Keratinocyte (primary cell): ENCODE results near the gene RANBP3L. TPM values are rescaled to one million over a fixed set of nuclear protein-coding genes. Genes with fewer than 3 reads are reported as not detected.

Experiments
- DNase-seq: peaks from one replicate; pipeline ENCODE4 v3.0.0-alpha.2; 2011; ENCODE audit warnings: low read depth, missing footprints, low spot score
- FAIRE-seq: peaks from 2 replicates; lab custom pipeline; 2011; peaks lifted over from hg19 to GRCh38; lab: Jason Lieb, UNC
- H2AFZ ChIP-seq: 2 replicates; pipeline ENCODE4 v1.6.0; 2012; ENCODE audit warnings: low read length, control low read depth, inconsistent platforms; ENCODE audit not compliant: control insufficient read depth
- H3K27ac ChIP-seq: 2 replicates; pipeline ENCODE4 v1.5.1; 2011; ENCODE audit warnings: low read length; ENCODE audit not compliant: control insufficient read depth, insufficient read depth
- H3K27me3 ChIP-seq: 3 replicates; pipeline ENCODE4 v1.6.0; 2011; ENCODE audit warnings: low read length; ENCODE audit not compliant: control insufficient read depth, insufficient read depth; ENCODE audit errors: extremely low read depth
- H3K36me3 ChIP-seq, 2 experiments: 2 replicates in 1 of 2; 3 replicates in 1 of 2; pipeline ENCODE4 v1.5.1; 2011; ENCODE audit warnings: low read length in 2 of 2, mild to moderate bottlenecking in 1 of 2; ENCODE audit not compliant: control insufficient read depth in 2 of 2, insufficient read depth in 2 of 2; ENCODE audit errors: extremely low read depth in 1 of 2
- H3K4me1 ChIP-seq: 3 replicates; pipeline ENCODE4 v1.5.1; 2011; ENCODE audit warnings: low read length; ENCODE audit not compliant: control insufficient read depth, insufficient read depth; ENCODE audit errors: extremely low read depth
- H3K4me2 ChIP-seq: 3 replicates; pipeline ENCODE4 v1.6.0; 2011; ENCODE audit warnings: low read depth, low read length; ENCODE audit not compliant: control insufficient read depth, insufficient read depth; ENCODE audit errors: extremely low read depth
- H3K4me3 ChIP-seq, 3 experiments: fragments of 200-600 bp in 1 of 3; sonication (generic) in 1 of 3; 2 replicates in 2 of 3; 3 replicates in 1 of 3; pipeline ENCODE4 v1.5.1; 2011 to 2016; ENCODE audit warnings: low read length in 3 of 3, mild to moderate bottlenecking in 3 of 3, control low read depth in 2 of 3, inconsistent platforms in 1 of 3, low read depth in 1 of 3, mixed read lengths in 1 of 3, mixed run types in 1 of 3, moderate library complexity in 1 of 3; ENCODE audit not compliant: control insufficient read depth in 2 of 3, insufficient read depth in 2 of 3; ENCODE audit errors: extremely low read depth in 1 of 3
- H3K79me2 ChIP-seq: 2 replicates; pipeline ENCODE4 v1.6.0; 2012; ENCODE audit warnings: low read length; ENCODE audit not compliant: control insufficient read depth, insufficient read depth
- H3K9ac ChIP-seq: 3 replicates; pipeline ENCODE4 v1.6.0; 2011; ENCODE audit warnings: low read length; ENCODE audit not compliant: control insufficient read depth, insufficient read depth; ENCODE audit errors: extremely low read depth
- H3K9me1 ChIP-seq: 3 replicates; pipeline ENCODE4 v1.6.0; 2011; ENCODE audit warnings: low read length; ENCODE audit not compliant: control insufficient read depth, insufficient read depth; ENCODE audit errors: extremely low read depth
- H3K9me3 ChIP-seq: 2 replicates; pipeline ENCODE4 v1.5.1; 2012; ENCODE audit warnings: low read depth, low read length; ENCODE audit not compliant: control insufficient read depth
- H4K20me1 ChIP-seq: 3 replicates; pipeline ENCODE4 v1.6.0; 2011; ENCODE audit warnings: low read length; ENCODE audit not compliant: control insufficient read depth, insufficient read depth; ENCODE audit errors: extremely low read depth
- CTCF ChIP-seq, 3 experiments: IDR thresholded peaks in 1 of 3; conservative IDR thresholded peaks in 1 of 3; optimal IDR thresholded peaks in 1 of 3; 2 replicates in 2 of 3; 3 replicates in 1 of 3; pipeline versions ENCODE3 to v1.5.1; 2011; ENCODE audit warnings: low read length in 3 of 3, mild to moderate bottlenecking in 3 of 3, moderate library complexity in 2 of 3, control low read depth in 1 of 3, inconsistent platforms in 1 of 3; ENCODE audit not compliant: insufficient read depth in 2 of 3; ENCODE audit errors: extremely low read depth in 1 of 3
- EZH2 ChIP-seq: IDR thresholded peaks from one replicate; pipeline ENCODE4 v1.6.1; 2012; ENCODE audit warnings: inconsistent platforms, mild to moderate bottlenecking, low read length, moderate library complexity
- dilution Hi-C: fragments of 300-500 bp; cut with MboI; formaldehyde crosslinking; loops from one replicate; pipeline ENCODE4 v1.7.0; 2020; ENCODE audit warnings: low sequenced_read_pairs; ENCODE audit not compliant: extremely low pct_ligation_motif_present
- polyA plus RNA-seq, 5 experiments: library from polyadenylated mRNA; depleted of rRNA in 3 of 5; stranded (reverse) in 3 of 5; stranded (forward) in 1 of 5; unstranded in 1 of 5; fragments of >200 nt; gene quantifications; 1 replicate in 1 of 5; 2 replicates in 3 of 5; 3 replicates in 1 of 5; pipeline versions ENCODE4 v1.2.1 to v1.2.3, GENCODE V29; 2011 to 2012; ENCODE audit warnings: missing spikeins in 2 of 5, low read depth in 1 of 5, low replicate concordance in 1 of 5

The RANBP3L gene
- polyA plus RNA-seq, 1 donor (not counting 4 experiments of a cell fraction or from before 2014, with no cell fraction given) = not detected

DNA sequence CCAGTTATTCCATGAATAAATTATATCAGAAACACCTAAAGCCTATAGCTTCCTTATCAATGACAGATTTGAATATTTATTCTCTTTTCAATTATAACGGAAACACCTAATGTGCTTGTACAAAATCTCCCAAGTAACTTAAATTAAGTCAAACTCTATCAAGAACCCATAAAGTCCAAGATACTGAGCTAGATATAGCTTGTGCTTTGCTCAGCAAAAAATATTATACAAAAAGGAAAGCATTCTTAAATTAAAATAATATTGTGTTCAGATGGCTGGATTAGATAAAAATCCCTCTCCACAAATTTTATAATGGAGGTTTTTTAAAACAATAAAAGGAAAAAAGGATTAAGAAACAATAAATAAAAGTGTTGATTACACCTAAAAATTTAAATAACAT is 83.7 kb downstream of the RANBP3L start:
- FAIRE-seq = no peak
- Histone ChIP-seq H2AFZ (no peak overlapping the region), H3K79me2 (no peaks in the 10 kb centered on the region), H3K4me3 (no peak overlapping the region), H3K36me3 (peaks cover 0 to 8% of the 10 kb centered on the region in 2 experiments), H3K4me1 (no peaks in the 10 kb centered on the region), H4K20me1 (no peaks in the 10 kb centered on the region), H3K27me3 (no peaks in the 10 kb centered on the region), H3K9me1 (no peaks in the 10 kb centered on the region), H3K4me2 (no peak overlapping the region), H3K9me3 (no peaks in the 10 kb centered on the region), H3K27ac (no peak overlapping the region), H3K9ac (no peak overlapping the region)
- no peak for TF ChIP-seq CTCF (optimal IDR thresholded peaks at IDR 0.05 in 1 of 3, IDR thresholded peaks at IDR 0.05 in 1 of 3, conservative IDR thresholded peaks at IDR 0.05 in 1 of 3; ENCODE audit: extremely low read depth in 1 of 3, insufficient read depth in 2 of 3, low read length in 3 of 3)
- no peak for TF ChIP-seq EZH2
- dilution Hi-C loops = no loop called here
- DNase-seq = no peak

DNA sequence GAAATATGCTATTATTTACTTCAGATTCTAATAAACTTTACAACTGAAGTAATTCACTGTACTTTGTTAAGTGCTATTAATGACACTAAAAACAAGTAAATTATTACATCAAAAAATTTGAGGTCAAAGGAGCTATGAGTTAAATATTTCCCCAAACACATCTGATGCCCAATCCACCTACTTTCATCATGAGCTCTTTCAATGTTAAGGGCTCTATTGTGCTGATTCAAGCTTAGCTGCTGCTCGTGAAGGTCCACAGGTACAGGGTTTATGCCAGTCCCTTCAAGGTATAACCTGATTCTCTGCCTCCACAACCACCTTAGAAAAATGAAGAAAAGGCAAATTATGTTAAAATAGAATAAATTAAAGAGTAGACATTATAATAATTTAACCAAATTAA is 84.1 kb downstream of the RANBP3L start:
- Histone ChIP-seq H3K9me1 (no peaks in the 10 kb centered on the region), H4K20me1 (no peaks in the 10 kb centered on the region), H3K27ac (no peak overlapping the region), H3K4me2 (no peak overlapping the region), H3K36me3 (peaks cover 0 to 6% of the 10 kb centered on the region in 2 experiments), H3K79me2 (no peaks in the 10 kb centered on the region), H3K9me3 (no peaks in the 10 kb centered on the region), H3K9ac (no peak overlapping the region), H3K27me3 (no peaks in the 10 kb centered on the region), H3K4me3 (no peak overlapping the region), H3K4me1 (no peaks in the 10 kb centered on the region), H2AFZ (no peak overlapping the region)
- DNase-seq = no peak
- no peak for FAIRE-seq
- dilution Hi-C loops = no loop called here
- TF ChIP-seq EZH2 (no peak), CTCF (optimal IDR thresholded peaks at IDR 0.05 in 1 of 3, IDR thresholded peaks at IDR 0.05 in 1 of 3, conservative IDR thresholded peaks at IDR 0.05 in 1 of 3; ENCODE audit: extremely low read depth in 1 of 3, insufficient read depth in 2 of 3, low read length in 3 of 3) (no peak)
